Measurements from ENCODE around the gene SUFU. TPM values are rescaled to one million over a fixed set of nuclear protein-coding genes. Genes with fewer than 3 reads are reported as not detected.

SUFU gene
- total and polyA plus RNA-seq, 2 donors from 2014 or later: 6.5 to 18.9 TPM

DNA sequence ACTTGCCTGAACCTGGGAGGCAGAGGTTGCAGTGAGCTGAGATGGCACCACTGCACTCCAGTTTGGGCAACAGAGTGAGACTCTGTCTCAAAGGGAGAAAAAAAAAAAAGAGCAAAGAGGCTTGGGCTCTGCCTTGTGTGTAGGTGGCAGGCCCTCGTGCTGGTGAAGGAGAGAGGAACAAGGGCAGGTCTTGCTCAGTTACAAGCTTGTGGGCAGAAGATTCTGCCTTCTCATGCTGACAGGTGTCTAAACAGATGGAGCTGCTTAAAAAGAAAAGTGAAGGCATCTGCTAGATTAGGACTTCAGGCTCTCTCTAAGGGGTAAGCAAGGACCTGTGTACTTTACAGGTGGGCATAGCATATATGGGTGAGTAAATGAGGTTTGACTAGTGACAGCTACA lies 75.0 kb downstream of the SUFU start:
- Histone ChIP-seq H3K4me1 (ENCODE audit: control insufficient read depth in 2 of 3, insufficient read depth in 2 of 3, low read depth in 1 of 3, low read length in 3 of 3) (peaks cover 5 to 25% (median 16%) of the 10 kb centered on the region in 3 donors), H3K36me3 (ENCODE audit: control insufficient read depth in 2 of 3, insufficient read depth in 3 of 3, low read length in 3 of 3) (no peaks in the 10 kb centered on the region), H3K27ac (ENCODE audit: low read depth in 2 of 2, low read length in 2 of 2) (no peak overlapping the region), H3K9me3 (ENCODE audit: control insufficient read depth in 2 of 3, insufficient read depth in 1 of 3, low read length in 3 of 3) (no peaks in the 10 kb centered on the region), H3K9ac (ENCODE audit: low read length in 3 of 3) (no peak overlapping the region), H3K27me3 (ENCODE audit: control insufficient read depth, insufficient read depth, low read length) (no peaks in the 10 kb centered on the region), H3K4me3 (ENCODE audit: low read length in 3 of 3) (no peak overlapping the region)
- TF ChIP-seq, protein P1, sequence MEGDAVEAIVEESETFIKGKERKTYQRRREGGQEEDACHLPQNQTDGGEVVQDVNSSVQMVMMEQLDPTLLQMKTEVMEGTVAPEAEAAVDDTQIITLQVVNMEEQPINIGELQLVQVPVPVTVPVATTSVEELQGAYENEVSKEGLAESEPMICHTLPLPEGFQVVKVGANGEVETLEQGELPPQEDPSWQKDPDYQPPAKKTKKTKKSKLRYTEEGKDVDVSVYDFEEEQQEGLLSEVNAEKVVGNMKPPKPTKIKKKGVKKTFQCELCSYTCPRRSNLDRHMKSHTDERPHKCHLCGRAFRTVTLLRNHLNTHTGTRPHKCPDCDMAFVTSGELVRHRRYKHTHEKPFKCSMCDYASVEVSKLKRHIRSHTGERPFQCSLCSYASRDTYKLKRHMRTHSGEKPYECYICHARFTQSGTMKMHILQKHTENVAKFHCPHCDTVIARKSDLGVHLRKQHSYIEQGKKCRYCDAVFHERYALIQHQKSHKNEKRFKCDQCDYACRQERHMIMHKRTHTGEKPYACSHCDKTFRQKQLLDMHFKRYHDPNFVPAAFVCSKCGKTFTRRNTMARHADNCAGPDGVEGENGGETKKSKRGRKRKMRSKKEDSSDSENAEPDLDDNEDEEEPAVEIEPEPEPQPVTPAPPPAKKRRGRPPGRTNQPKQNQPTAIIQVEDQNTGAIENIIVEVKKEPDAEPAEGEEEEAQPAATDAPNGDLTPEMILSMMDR (IDR thresholded peaks at IDR 0.05; ENCODE audit: borderline replicate concordance, extremely low read depth, insufficient read depth): no peak
- FAIRE-seq: no peak
- intact Hi-C loops (cut with DNase I): no loop called here
- DNase-seq: no peak

DNA sequence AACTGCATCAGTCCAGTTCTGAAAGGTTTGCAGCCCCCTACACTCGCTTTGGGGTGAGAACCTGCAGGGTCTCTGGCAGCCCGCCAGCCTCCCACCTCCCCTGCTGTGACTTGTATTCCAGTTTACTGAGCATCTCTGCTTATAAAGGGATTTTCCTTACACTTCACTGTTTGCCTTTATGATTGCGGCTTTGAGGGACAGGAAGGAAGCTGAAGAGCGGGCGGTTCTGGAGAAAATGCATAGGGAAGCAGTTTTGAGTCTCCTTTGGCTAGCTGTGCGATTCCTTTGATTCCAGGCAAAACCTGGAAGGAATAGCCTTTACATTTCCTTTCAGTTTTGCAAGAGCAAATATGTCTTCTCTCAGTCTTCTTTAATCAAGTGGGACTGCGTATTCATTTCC lies 75.6 kb downstream of the SUFU start:
- TF ChIP-seq, protein P1 (IDR thresholded peaks at IDR 0.05; ENCODE audit: borderline replicate concordance, extremely low read depth, insufficient read depth): no peak
- H3K4me1 ChIP-seq (ENCODE audit: control insufficient read depth in 2 of 3, insufficient read depth in 2 of 3, low read depth in 1 of 3, low read length in 3 of 3): peaks cover 5 to 25% (median 16%) of the 10 kb centered on the region in 3 donors
- no peak overlapping the region for H3K27ac ChIP-seq (ENCODE audit: low read depth in 2 of 2, low read length in 2 of 2)
- FAIRE-seq (no peak), DNase-seq (peak in 1 of 5 donors; percentile 49)
- no peaks in the 10 kb centered on the region for H3K9me3 ChIP-seq (ENCODE audit: control insufficient read depth in 2 of 3, insufficient read depth in 1 of 3, low read length in 3 of 3)
- intact Hi-C loops (cut with DNase I): no loop called here
- no peaks in the 10 kb centered on the region for H3K36me3 ChIP-seq (ENCODE audit: control insufficient read depth in 2 of 3, insufficient read depth in 3 of 3, low read length in 3 of 3)
- peak overlapping the region in 2 of 3 donors; percentile 22 to 35 for H3K4me3 ChIP-seq (ENCODE audit: low read length in 3 of 3)
- no peaks in the 10 kb centered on the region for H3K27me3 ChIP-seq (ENCODE audit: control insufficient read depth, insufficient read depth, low read length)
- H3K9ac ChIP-seq (ENCODE audit: low read length in 3 of 3): no peak overlapping the region

DNA sequence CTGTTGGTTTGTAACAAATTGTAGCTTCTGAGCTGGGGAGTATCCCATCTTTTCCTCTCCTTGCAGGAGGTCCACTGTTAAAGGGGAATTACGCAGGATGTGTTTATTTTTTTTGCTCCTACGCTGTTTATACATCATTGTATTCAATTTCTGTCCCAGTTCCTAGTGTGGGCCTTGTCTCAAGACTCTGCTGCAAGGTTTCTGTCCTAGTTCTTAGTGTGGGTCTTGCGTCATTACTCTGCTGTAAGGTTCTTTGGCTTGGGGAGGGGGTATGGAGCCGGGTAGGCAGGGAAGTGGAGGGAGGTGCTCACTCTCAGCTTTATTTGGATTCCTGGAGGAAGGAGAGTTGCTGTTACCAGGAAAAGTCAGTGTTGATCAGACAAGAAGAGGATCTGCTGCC lies 76.5 kb downstream of the SUFU start:
- H3K4me1 ChIP-seq (ENCODE audit: control insufficient read depth in 2 of 3, insufficient read depth in 2 of 3, low read depth in 1 of 3, low read length in 3 of 3): peaks cover 5 to 25% (median 16%) of the 10 kb centered on the region in 3 donors
- TF ChIP-seq, protein P1 (IDR thresholded peaks at IDR 0.05; ENCODE audit: borderline replicate concordance, extremely low read depth, insufficient read depth): no peak
- intact Hi-C loops (cut with DNase I): loop anchor here (10.0 kb wide), 1 partner anchor 65 kb away; no protein-coding TSS in a partner anchor
- H3K27ac ChIP-seq (ENCODE audit: low read depth in 2 of 2, low read length in 2 of 2): peak overlapping the region in 1 of 2 donors; percentile 3
- H3K4me3 ChIP-seq (ENCODE audit: low read length in 3 of 3): no peak overlapping the region
- no peaks in the 10 kb centered on the region for H3K9me3 ChIP-seq (ENCODE audit: control insufficient read depth in 2 of 3, insufficient read depth in 1 of 3, low read length in 3 of 3)
- H3K9ac ChIP-seq (ENCODE audit: low read length in 3 of 3): no peak overlapping the region
- FAIRE-seq: no peak
- H3K27me3 ChIP-seq (ENCODE audit: control insufficient read depth, insufficient read depth, low read length): no peaks in the 10 kb centered on the region
- no peaks in the 10 kb centered on the region for H3K36me3 ChIP-seq (ENCODE audit: control insufficient read depth in 2 of 3, insufficient read depth in 3 of 3, low read length in 3 of 3)
- peak in 1 of 5 donors; percentile 27 for DNase-seq

DNA sequence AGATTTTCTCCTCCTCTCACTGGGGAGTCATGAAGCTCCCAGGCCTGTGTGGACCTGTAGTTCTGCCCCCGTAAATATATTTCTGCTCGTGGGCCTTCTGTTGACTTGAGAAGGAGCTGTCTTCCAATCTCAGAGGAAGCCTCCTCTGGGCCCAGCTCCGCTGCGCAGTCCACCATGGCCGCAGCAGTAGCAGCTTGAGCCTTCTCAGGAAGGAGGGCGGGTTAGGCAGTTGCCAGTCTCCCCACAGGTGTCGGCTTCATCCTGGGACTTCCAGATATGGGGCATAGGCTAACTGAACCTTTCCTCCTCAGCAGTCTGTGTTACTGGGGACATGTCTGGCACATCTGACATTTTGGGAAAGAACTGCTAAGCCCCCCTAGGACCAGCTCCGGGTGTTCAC lies 77.6 kb downstream of the SUFU start:
- TF ChIP-seq, protein P1 (IDR thresholded peaks at IDR 0.05; ENCODE audit: borderline replicate concordance, extremely low read depth, insufficient read depth): no peak
- intact Hi-C loops (cut with DNase I): loop anchor here (10.0 kb wide), 1 partner anchor 67 kb away; no protein-coding TSS in a partner anchor
- Histone ChIP-seq H3K27ac (ENCODE audit: low read depth in 2 of 2, low read length in 2 of 2) (peak overlapping the region in 1 of 2 donors; percentile 52), H3K9me3 (ENCODE audit: control insufficient read depth in 2 of 3, insufficient read depth in 1 of 3, low read length in 3 of 3) (no peaks in the 10 kb centered on the region), H3K36me3 (ENCODE audit: control insufficient read depth in 2 of 3, insufficient read depth in 3 of 3, low read length in 3 of 3) (no peaks in the 10 kb centered on the region), H3K27me3 (ENCODE audit: control insufficient read depth, insufficient read depth, low read length) (no peaks in the 10 kb centered on the region), H3K4me1 (ENCODE audit: control insufficient read depth in 2 of 3, insufficient read depth in 2 of 3, low read depth in 1 of 3, low read length in 3 of 3) (peaks cover 5 to 25% (median 16%) of the 10 kb centered on the region in 3 donors), H3K9ac (ENCODE audit: low read length in 3 of 3) (peak overlapping the region in 1 of 3 donors; percentile 10), H3K4me3 (ENCODE audit: low read length in 3 of 3) (no peak overlapping the region)
- FAIRE-seq (no peak), DNase-seq (no peak)
